Type B pancreatic cell (in vitro differentiated cells): ENCODE measurements around the gene CST9L. TPM values are rescaled to one million over a fixed set of nuclear protein-coding genes. Genes with fewer than 3 reads are reported as not detected.

Source experiments
- DNase-seq: peaks from one replicate; pipeline ENCODE4 v3.0.0; 2021; ENCODE audit warnings: mixed read lengths; ENCODE audit not compliant: unreplicated experiment; ENCODE audit errors: extremely low spot score
- H3K27ac Mint-ChIP-seq: 2 replicates; pipeline ENCODE4 v1.8.0; 2021; ENCODE audit warnings: mild to moderate bottlenecking, mixed read lengths
- H3K27me3 Mint-ChIP-seq: 2 replicates; pipeline ENCODE4 v1.8.0; 2021; ENCODE audit warnings: mixed read lengths
- H3K36me3 Mint-ChIP-seq: 2 replicates; pipeline ENCODE4 v1.8.0; 2021; ENCODE audit warnings: mixed read lengths
- H3K4me1 Mint-ChIP-seq: one replicate; pipeline ENCODE4 v1.8.0; 2021; ENCODE audit warnings: mixed read lengths; ENCODE audit not compliant: unreplicated experiment
- H3K4me3 Mint-ChIP-seq: 2 replicates; pipeline ENCODE4 v1.8.0; 2021; ENCODE audit warnings: mild to moderate bottlenecking, mixed read lengths
- H3K9me3 Mint-ChIP-seq: 2 replicates; pipeline ENCODE4 v1.8.0; 2021; ENCODE audit warnings: mixed read lengths
- long read RNA-seq: library from polyadenylated mRNA; unstranded; transcript quantifications from one replicate; pipeline ENCODE4 v2.0.0, GENCODE V29; 2020
- total RNA-seq: library from RNA; stranded (reverse); gene quantifications from 2 replicates; pipeline ENCODE4 v1.2.1, GENCODE V29; 2021; ENCODE audit warnings: low replicate concordance
- TF ChIP-seq, protein P1 (sequence below): fragments of 200-600 bp; sonication (generic); conservative IDR thresholded peaks from 2 replicates; pipeline ENCODE4 v1.5.0; 2021; ENCODE audit warnings: antibody characterized with exemption, mild to moderate bottlenecking

CST9L gene, protein sequence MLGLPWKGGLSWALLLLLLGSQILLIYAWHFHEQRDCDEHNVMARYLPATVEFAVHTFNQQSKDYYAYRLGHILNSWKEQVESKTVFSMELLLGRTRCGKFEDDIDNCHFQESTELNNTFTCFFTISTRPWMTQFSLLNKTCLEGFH
- total RNA-seq, result not detected in 2 replicates
- long read RNA-seq, result 0 reads

- no peaks in the 10 kb centered on the region for H3K27me3 Mint-ChIP-seq
- TF ChIP-seq, protein P1, sequence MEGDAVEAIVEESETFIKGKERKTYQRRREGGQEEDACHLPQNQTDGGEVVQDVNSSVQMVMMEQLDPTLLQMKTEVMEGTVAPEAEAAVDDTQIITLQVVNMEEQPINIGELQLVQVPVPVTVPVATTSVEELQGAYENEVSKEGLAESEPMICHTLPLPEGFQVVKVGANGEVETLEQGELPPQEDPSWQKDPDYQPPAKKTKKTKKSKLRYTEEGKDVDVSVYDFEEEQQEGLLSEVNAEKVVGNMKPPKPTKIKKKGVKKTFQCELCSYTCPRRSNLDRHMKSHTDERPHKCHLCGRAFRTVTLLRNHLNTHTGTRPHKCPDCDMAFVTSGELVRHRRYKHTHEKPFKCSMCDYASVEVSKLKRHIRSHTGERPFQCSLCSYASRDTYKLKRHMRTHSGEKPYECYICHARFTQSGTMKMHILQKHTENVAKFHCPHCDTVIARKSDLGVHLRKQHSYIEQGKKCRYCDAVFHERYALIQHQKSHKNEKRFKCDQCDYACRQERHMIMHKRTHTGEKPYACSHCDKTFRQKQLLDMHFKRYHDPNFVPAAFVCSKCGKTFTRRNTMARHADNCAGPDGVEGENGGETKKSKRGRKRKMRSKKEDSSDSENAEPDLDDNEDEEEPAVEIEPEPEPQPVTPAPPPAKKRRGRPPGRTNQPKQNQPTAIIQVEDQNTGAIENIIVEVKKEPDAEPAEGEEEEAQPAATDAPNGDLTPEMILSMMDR, result no peak
- no peak for DNase-seq
Measured at GRCh38 chr20:23568320-23568970, at the start of gene CST9L. TSS of gene CST9L (minus strand) at chr20:23568484. CDS start at chr20:23568450, 34 bp downstream.

DNA sequence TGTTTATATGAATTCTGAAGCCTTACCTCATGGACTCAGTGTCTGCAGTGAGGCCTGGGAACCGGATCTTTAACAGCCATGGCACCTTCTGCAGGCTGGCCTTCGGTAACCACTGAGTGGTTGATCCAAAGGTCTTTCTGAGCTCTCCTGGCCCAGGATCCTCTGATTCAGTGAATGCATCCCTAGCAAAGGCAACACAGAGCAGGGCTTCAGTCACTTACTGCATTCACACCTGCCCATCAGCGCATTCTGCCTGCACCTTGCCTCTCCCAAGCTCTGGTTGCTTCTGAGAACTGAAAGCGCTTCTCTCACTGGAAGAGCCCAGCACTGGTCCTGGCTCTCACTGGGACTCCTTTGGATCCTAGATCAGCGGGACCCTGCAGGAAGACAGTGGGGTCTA lies 45.9 kb upstream of the CST9L start:
- peaks cover 4% of the 10 kb centered on the region for H3K9me3 Mint-ChIP-seq
- no peak for DNase-seq
- H3K4me3 Mint-ChIP-seq, result no peak overlapping the region
- TF ChIP-seq, protein P1, result no peak
- no peaks in the 10 kb centered on the region for H3K36me3 Mint-ChIP-seq
- peaks cover 15% of the 10 kb centered on the region for H3K27me3 Mint-ChIP-seq
- H3K27ac Mint-ChIP-seq, result no peak overlapping the region
- no peaks in the 10 kb centered on the region for H3K4me1 Mint-ChIP-seq

More at GRCh38 chr20:23568320-23568970, at the start of gene CST9L:
- no peaks in the 10 kb centered on the region for H3K4me1 Mint-ChIP-seq
- no peaks in the 10 kb centered on the region for H3K36me3 Mint-ChIP-seq
- no peak within 1 kb of the TSS for H3K4me3 Mint-ChIP-seq
- H3K9me3 Mint-ChIP-seq, result no peaks in the 10 kb centered on the region
- no peak within 1 kb of the TSS for H3K27ac Mint-ChIP-seq

- Mint-ChIP-seq H3K4me3 (no peak overlapping the region), H3K9me3 (peaks cover 4% of the 10 kb centered on the region), H3K27me3 (peaks cover 14% of the 10 kb centered on the region), H3K27ac (no peak overlapping the region), H3K36me3 (no peaks in the 10 kb centered on the region), H3K4me1 (no peaks in the 10 kb centered on the region)
- DNase-seq, result no peak
- TF ChIP-seq, protein P1, result no peak
Measured at GRCh38 chr20:23613676-23614075, 45.4 kb upstream of the CST9L start.

DNA sequence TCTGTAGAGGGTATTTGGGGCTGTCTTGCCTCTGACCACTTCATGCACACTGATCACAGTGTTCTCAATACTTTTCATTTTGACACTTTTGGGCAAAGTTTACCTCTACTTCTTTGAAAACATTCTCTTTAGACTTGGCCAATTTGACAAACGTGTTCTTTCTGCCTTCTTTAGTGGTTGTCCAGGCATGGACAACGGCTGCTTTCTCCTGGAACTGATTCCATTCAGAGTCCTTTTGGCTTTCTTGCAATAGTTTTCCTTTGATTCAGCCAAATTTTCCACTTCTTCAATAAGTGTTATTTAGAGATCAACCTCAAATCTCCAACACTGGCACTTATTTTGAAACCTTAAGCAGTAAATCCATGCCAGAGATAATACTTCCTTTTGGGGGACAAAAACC lies 44.1 kb upstream of the CST9L start:
- H3K4me1 Mint-ChIP-seq, result no peaks in the 10 kb centered on the region
- TF ChIP-seq, protein P1, result no peak
- DNase-seq, result no peak
- no peak overlapping the region for H3K4me3 Mint-ChIP-seq
- H3K27ac Mint-ChIP-seq, result no peak overlapping the region
- H3K36me3 Mint-ChIP-seq, result no peaks in the 10 kb centered on the region
- H3K27me3 Mint-ChIP-seq, result peaks cover 5% of the 10 kb centered on the region
- peaks cover 4% of the 10 kb centered on the region for H3K9me3 Mint-ChIP-seq

DNA sequence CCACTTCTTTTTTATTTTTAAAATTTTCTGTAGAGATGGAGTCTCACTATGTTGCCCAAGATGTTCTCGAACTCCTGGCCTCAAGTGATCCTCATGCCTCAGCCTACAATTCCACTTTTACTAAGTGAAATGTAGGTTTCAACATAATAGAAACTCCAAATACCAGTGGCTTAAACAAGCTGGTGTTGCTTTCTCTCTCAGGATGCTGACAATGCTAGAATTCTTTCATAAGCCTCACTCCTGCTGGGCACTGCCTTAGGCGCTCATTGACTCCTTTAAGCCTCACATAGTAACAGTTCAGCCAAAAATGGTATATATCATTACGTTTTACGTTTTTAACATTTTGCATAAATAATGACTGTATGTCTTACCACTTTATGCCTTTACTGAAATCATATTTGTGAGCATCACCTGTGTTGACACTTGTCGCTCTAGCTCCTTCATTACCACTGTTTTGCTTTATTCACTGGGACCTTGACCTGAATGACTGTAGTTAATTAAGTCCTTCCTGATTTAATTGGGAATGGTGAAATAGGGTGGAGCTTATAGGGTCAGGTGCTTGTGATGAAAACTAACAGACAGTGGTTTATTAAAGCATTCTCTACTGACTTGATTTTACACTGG lies 41.3 kb upstream of the CST9L start:
- Mint-ChIP-seq H3K9me3 (peaks cover 4% of the 10 kb centered on the region), H3K27ac (no peak overlapping the region), H3K4me3 (no peak overlapping the region), H3K36me3 (no peaks in the 10 kb centered on the region), H3K4me1 (no peaks in the 10 kb centered on the region), H3K27me3 (peaks cover 3% of the 10 kb centered on the region)
- TF ChIP-seq, protein P1, result no peak
- no peak for DNase-seq
